T-helper 17 cell (primary cell): Measurements from ENCODE around the gene SRCAP. TPM values are rescaled to one million over a fixed set of nuclear protein-coding genes. Genes with fewer than 3 reads are reported as not detected.

ENCODE experiments used
- ATAC-seq: fragments of 150-1000 bp; cut with Tn5 transposase; 2 replicates; pipeline ENCODE4 v1.10.0; 2021; ENCODE audit warnings: mild to moderate bottlenecking, moderate library complexity
- DNase-seq, 3 donors: peaks; one replicate each; pipeline versions ENCODE4 v3.0.0 to v3.0.0-alpha.2; 2020 to 2021
- H3K9me3 ChIP-seq: one replicate; pipeline ENCODE4 v1.7.0; 2013; ENCODE audit warnings: low read length, mild to moderate bottlenecking; ENCODE audit not compliant: control insufficient read depth, poor library complexity, severe bottlenecking
- H3K27ac Mint-ChIP-seq: one replicate; pipeline ENCODE4 v1.8.0; 2022; ENCODE audit warnings: mild to moderate bottlenecking, moderate library complexity, mixed read lengths
- H3K27me3 Mint-ChIP-seq: one replicate; pipeline ENCODE4 v1.8.0; 2022; ENCODE audit warnings: mixed read lengths
- H3K36me3 Mint-ChIP-seq: one replicate; pipeline ENCODE4 v1.8.0; 2022; ENCODE audit warnings: low read depth, mixed read lengths
- H3K4me1 Mint-ChIP-seq: one replicate; pipeline ENCODE4 v1.8.0; 2022; ENCODE audit warnings: mild to moderate bottlenecking, mixed read lengths
- H3K4me3 Mint-ChIP-seq: one replicate; pipeline ENCODE4 v1.8.0; 2022; ENCODE audit warnings: mild to moderate bottlenecking, moderate library complexity, mixed read lengths
- total RNA-seq, 4 donors: library from RNA in 2 of 4; stranded (reverse) in 2 of 4; gene quantifications; one replicate each; pipeline ENCODE4 v1.2.3 and lab custom pipeline; 2022 to 2026

The SRCAP gene
- total RNA-seq, 2 donors from 2014 or later, result 86.9 to 90.5 TPM

GRCh38 chr16:30777591-30778297 lies 78.8 kb downstream of the SRCAP start:
- Mint-ChIP-seq H3K27ac (no peak overlapping the region), H3K4me1 (peaks cover 18% of the 10 kb centered on the region), H3K36me3 (peaks cover 9% of the 10 kb centered on the region), H3K4me3 (peak overlapping the region; percentile 83), H3K27me3 (peaks cover 9% of the 10 kb centered on the region)
- ATAC-seq (no peak), DNase-seq (no peak)
- no peaks in the 10 kb centered on the region for H3K9me3 ChIP-seq

- H3K4me1 Mint-ChIP-seq, result peaks cover 13% of the 10 kb centered on the region
- peak overlapping the region; percentile 68 for H3K27ac Mint-ChIP-seq
- H3K9me3 ChIP-seq, result no peaks in the 10 kb centered on the region
- no peak overlapping the region for H3K4me3 Mint-ChIP-seq
- peaks cover 3% of the 10 kb centered on the region for H3K36me3 Mint-ChIP-seq
- no peak for ATAC-seq
- H3K27me3 Mint-ChIP-seq, result peaks cover 9% of the 10 kb centered on the region
- no peak for DNase-seq
These were observed 79.7 kb downstream of the SRCAP start for GRCh38 chr16:30778549-30779244.

- H3K9me3 ChIP-seq, result no peaks in the 10 kb centered on the region
- no peak overlapping the region for H3K4me3 Mint-ChIP-seq
- H3K27me3 Mint-ChIP-seq, result peaks cover 9% of the 10 kb centered on the region
- peaks cover 12% of the 10 kb centered on the region for H3K4me1 Mint-ChIP-seq
- no peak overlapping the region for H3K27ac Mint-ChIP-seq
- ATAC-seq, result no peak
- H3K36me3 Mint-ChIP-seq, result peaks cover 3% of the 10 kb centered on the region
- DNase-seq, result no peak
These were observed 80.6 kb downstream of the SRCAP start for GRCh38 chr16:30779596-30779995.

- H3K36me3 Mint-ChIP-seq, result peaks cover 3% of the 10 kb centered on the region
- DNase-seq, result no peak
- H3K27me3 Mint-ChIP-seq, result peaks cover 9% of the 10 kb centered on the region
- peak overlapping the region; percentile 21 for H3K27ac Mint-ChIP-seq
- peaks cover 9% of the 10 kb centered on the region for H3K4me1 Mint-ChIP-seq
- no peak overlapping the region for H3K4me3 Mint-ChIP-seq
- no peak for ATAC-seq
- no peaks in the 10 kb centered on the region for H3K9me3 ChIP-seq
These were observed 81.0 kb downstream of the SRCAP start for GRCh38 chr16:30780021-30780420.

- Mint-ChIP-seq H3K36me3 (peaks cover 3% of the 10 kb centered on the region), H3K27me3 (peaks cover 9% of the 10 kb centered on the region), H3K4me3 (no peak overlapping the region), H3K4me1 (peaks cover 5% of the 10 kb centered on the region), H3K27ac (no peak overlapping the region)
- ATAC-seq, result no peak
- no peak for DNase-seq
- H3K9me3 ChIP-seq, result no peaks in the 10 kb centered on the region
These were observed 81.6 kb downstream of the SRCAP start for GRCh38 chr16:30780549-30780948.

- no peak for DNase-seq
- H3K27me3 Mint-ChIP-seq, result peaks cover under 1% of the 10 kb centered on the region
- no peaks in the 10 kb centered on the region for H3K36me3 Mint-ChIP-seq
- ATAC-seq, result no peak
- no peak overlapping the region for H3K27ac Mint-ChIP-seq
- no peaks in the 10 kb centered on the region for H3K9me3 ChIP-seq
- no peak overlapping the region for H3K4me3 Mint-ChIP-seq
- H3K4me1 Mint-ChIP-seq, result peaks cover 7% of the 10 kb centered on the region
These were observed 83.7 kb downstream of the SRCAP start for GRCh38 chr16:30782486-30783279.

- Mint-ChIP-seq H3K27me3 (peaks cover 6% of the 10 kb centered on the region), H3K36me3 (no peaks in the 10 kb centered on the region), H3K4me1 (peaks cover 7% of the 10 kb centered on the region), H3K27ac (no peak overlapping the region), H3K4me3 (no peak overlapping the region)
- H3K9me3 ChIP-seq, result no peaks in the 10 kb centered on the region
- DNase-seq (no peak), ATAC-seq (no peak)
These were observed 84.5 kb downstream of the SRCAP start for GRCh38 chr16:30783280-30784109.

GRCh38 chr16:30784215-30784614 lies 85.2 kb downstream of the SRCAP start:
- ATAC-seq (no peak), DNase-seq (no peak)
- Mint-ChIP-seq H3K4me1 (peaks cover 7% of the 10 kb centered on the region), H3K4me3 (no peak overlapping the region), H3K27ac (no peak overlapping the region), H3K36me3 (no peaks in the 10 kb centered on the region), H3K27me3 (peaks cover 6% of the 10 kb centered on the region)
- H3K9me3 ChIP-seq, result no peaks in the 10 kb centered on the region

GRCh38 chr16:30785126-30786106 lies 86.4 kb downstream of the SRCAP start:
- no peaks in the 10 kb centered on the region for H3K36me3 Mint-ChIP-seq
- peak overlapping the region; percentile 85 for H3K4me3 Mint-ChIP-seq
- DNase-seq, result no peak
- ATAC-seq, result no peak
- H3K4me1 Mint-ChIP-seq, result peaks cover 7% of the 10 kb centered on the region
- peaks cover 6% of the 10 kb centered on the region for H3K27me3 Mint-ChIP-seq
- no peak overlapping the region for H3K27ac Mint-ChIP-seq
- no peaks in the 10 kb centered on the region for H3K9me3 ChIP-seq

- DNase-seq, result no peak
- H3K9me3 ChIP-seq, result no peaks in the 10 kb centered on the region
- H3K4me3 Mint-ChIP-seq, result peak overlapping the region; percentile 85
- H3K4me1 Mint-ChIP-seq, result peaks cover 7% of the 10 kb centered on the region
- peaks cover 6% of the 10 kb centered on the region for H3K27me3 Mint-ChIP-seq
- no peaks in the 10 kb centered on the region for H3K36me3 Mint-ChIP-seq
- ATAC-seq, result peak; percentile 59
- H3K27ac Mint-ChIP-seq, result no peak overlapping the region
These were observed 87.4 kb downstream of the SRCAP start for GRCh38 chr16:30786115-30786935.

GRCh38 chr16:30786936-30787612 lies 88.1 kb downstream of the SRCAP start, which contains the start of gene ZNF629:
Gene ZNF629, minus strand, starts transcription at chr16:30787205. Its CDS starts 2,723 bp downstream, at chr16:30784482.
- no peaks in the 10 kb centered on the region for H3K9me3 ChIP-seq
- peaks cover 7% of the 10 kb centered on the region for H3K4me1 Mint-ChIP-seq
- H3K27me3 Mint-ChIP-seq, result peaks cover 6% of the 10 kb centered on the region
- ATAC-seq (peak; percentile 64), DNase-seq (no peak)
- peak within 1 kb of the TSS; percentile 85 for H3K4me3 Mint-ChIP-seq
- no peaks in the 10 kb centered on the region for H3K36me3 Mint-ChIP-seq
- H3K27ac Mint-ChIP-seq, result no peak within 1 kb of the TSS
